Measurements from ENCODE around the gene INAFM1. TPM values are rescaled to one million over a fixed set of nuclear protein-coding genes. Genes with fewer than 3 reads are reported as not detected.
"Not testable (repeated sequence)": the region's sequence is repeated elsewhere in the genome, so short reads cannot be mapped to it uniquely, and the experiment has no call there.

Gene INAFM1
- total and polyA plus RNA-seq, 2 donors from 2014 or later = 17.0 to 28.4 TPM

DNA sequence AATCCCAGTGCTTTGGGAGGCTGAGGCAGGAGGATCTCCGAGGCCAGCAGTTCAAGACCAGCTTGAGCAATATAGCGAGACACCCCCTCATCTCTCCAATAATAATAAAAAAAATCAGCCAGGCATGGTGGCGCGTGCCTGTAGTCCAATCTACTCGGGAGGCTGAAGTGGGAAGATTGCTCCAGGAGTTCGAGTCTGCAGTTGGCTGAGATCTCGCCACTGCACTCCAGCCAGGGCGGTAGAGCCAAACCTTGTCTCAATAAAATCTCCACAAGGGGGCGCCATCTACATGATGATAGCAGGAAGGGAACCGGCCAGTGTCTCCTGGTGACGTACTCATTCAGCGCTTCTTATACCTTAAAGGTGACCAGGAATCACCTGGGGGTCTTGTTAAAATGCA lies 21.4 kb downstream of the INAFM1 start:
- no peak overlapping the region for H3K9ac ChIP-seq (ENCODE audit: low read length in 3 of 3)
- H3K9me3 ChIP-seq (ENCODE audit: control insufficient read depth in 2 of 3, insufficient read depth in 1 of 3, low read length in 3 of 3) = no peaks in the 10 kb centered on the region
- FAIRE-seq = no peak
- H3K27ac ChIP-seq (ENCODE audit: low read depth in 2 of 2, low read length in 2 of 2) = no peak overlapping the region
- intact Hi-C loops (cut with DNase I) = loop anchor here (10.0 kb wide), 2 partner anchors 119 to 399 kb away; partner anchors contain the start of gene MEIS3
- TF ChIP-seq, protein P1, sequence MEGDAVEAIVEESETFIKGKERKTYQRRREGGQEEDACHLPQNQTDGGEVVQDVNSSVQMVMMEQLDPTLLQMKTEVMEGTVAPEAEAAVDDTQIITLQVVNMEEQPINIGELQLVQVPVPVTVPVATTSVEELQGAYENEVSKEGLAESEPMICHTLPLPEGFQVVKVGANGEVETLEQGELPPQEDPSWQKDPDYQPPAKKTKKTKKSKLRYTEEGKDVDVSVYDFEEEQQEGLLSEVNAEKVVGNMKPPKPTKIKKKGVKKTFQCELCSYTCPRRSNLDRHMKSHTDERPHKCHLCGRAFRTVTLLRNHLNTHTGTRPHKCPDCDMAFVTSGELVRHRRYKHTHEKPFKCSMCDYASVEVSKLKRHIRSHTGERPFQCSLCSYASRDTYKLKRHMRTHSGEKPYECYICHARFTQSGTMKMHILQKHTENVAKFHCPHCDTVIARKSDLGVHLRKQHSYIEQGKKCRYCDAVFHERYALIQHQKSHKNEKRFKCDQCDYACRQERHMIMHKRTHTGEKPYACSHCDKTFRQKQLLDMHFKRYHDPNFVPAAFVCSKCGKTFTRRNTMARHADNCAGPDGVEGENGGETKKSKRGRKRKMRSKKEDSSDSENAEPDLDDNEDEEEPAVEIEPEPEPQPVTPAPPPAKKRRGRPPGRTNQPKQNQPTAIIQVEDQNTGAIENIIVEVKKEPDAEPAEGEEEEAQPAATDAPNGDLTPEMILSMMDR (IDR thresholded peaks at IDR 0.05; ENCODE audit: borderline replicate concordance, extremely low read depth, insufficient read depth) = peak; percentile 76
- H3K4me3 ChIP-seq (ENCODE audit: low read length in 3 of 3) = no peak overlapping the region
- no peaks in the 10 kb centered on the region for H3K27me3 ChIP-seq (ENCODE audit: control insufficient read depth, insufficient read depth, low read length)
- no peaks in the 10 kb centered on the region for H3K36me3 ChIP-seq (ENCODE audit: control insufficient read depth in 2 of 3, insufficient read depth in 3 of 3, low read length in 3 of 3)
- peak in 4 of 5 donors; percentile 69 to 90 (median 78) for DNase-seq
- H3K4me1 ChIP-seq (ENCODE audit: control insufficient read depth in 2 of 3, insufficient read depth in 2 of 3, low read depth in 1 of 3, low read length in 3 of 3) = no peaks in the 10 kb centered on the region

DNA sequence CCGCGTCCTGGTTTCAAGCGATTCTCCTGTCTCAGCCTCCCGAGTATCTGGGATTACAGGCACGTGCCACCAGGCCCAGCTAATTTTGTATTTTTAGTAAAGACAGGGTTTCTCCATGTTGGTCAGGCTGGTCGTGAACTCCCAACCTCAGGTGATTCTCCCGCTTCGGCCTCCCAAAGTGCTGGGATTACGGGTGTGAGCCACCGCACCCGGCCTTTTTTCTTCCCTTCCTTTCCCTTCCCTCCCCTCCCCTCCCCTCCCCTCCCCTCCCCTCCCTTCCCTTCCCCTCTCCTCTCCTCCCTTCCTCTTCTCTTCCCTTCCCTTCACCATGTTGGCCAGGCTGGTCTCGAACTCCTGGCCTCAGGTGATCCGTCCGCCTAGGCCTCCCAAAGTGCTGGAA lies 26.2 kb downstream of the INAFM1 start:
- intact Hi-C loops (cut with DNase I); H3K4me3 ChIP-seq (ENCODE audit: low read length in 3 of 3); H3K9ac ChIP-seq (ENCODE audit: low read length in 3 of 3); H3K27ac ChIP-seq (ENCODE audit: low read depth in 2 of 2, low read length in 2 of 2); FAIRE-seq; H3K4me1 ChIP-seq (ENCODE audit: control insufficient read depth in 2 of 3, insufficient read depth in 2 of 3, low read depth in 1 of 3, low read length in 3 of 3); H3K36me3 ChIP-seq (ENCODE audit: control insufficient read depth in 2 of 3, insufficient read depth in 3 of 3, low read length in 3 of 3); H3K9me3 ChIP-seq (ENCODE audit: control insufficient read depth in 2 of 3, insufficient read depth in 1 of 3, low read length in 3 of 3); H3K27me3 ChIP-seq (ENCODE audit: control insufficient read depth, insufficient read depth, low read length); DNase-seq: not testable (repeated sequence)

DNA sequence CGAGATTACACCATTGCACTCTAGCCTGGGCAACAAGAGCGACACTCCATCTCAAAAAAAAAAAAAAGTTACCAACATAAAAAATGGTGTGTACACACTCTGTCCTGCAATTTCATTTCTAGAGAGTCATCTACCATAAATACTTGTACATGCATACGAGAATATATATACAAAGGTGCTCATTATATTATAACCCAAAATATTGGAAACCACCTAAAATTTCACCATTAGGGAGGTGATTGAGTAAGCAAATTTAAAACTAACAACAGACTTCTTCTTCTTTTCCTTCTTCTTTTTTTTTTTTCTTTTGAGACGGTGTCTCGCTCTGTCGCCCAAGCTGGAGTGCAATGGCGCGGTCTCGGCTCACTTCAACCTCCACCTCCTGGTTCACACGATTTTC lies 27.6 kb downstream of the INAFM1 start:
- intact Hi-C loops (cut with DNase I) = no loop called here
- Histone ChIP-seq H3K27me3 (ENCODE audit: control insufficient read depth, insufficient read depth, low read length) (no peaks in the 10 kb centered on the region), H3K4me3 (ENCODE audit: low read length in 3 of 3) (no peak overlapping the region), H3K9me3 (ENCODE audit: control insufficient read depth in 2 of 3, insufficient read depth in 1 of 3, low read length in 3 of 3) (no peaks in the 10 kb centered on the region), H3K27ac (ENCODE audit: low read depth in 2 of 2, low read length in 2 of 2) (no peak overlapping the region), H3K9ac (ENCODE audit: low read length in 3 of 3) (no peak overlapping the region), H3K4me1 (ENCODE audit: control insufficient read depth in 2 of 3, insufficient read depth in 2 of 3, low read depth in 1 of 3, low read length in 3 of 3) (no peaks in the 10 kb centered on the region), H3K36me3 (ENCODE audit: control insufficient read depth in 2 of 3, insufficient read depth in 3 of 3, low read length in 3 of 3) (no peaks in the 10 kb centered on the region)
- FAIRE-seq = no peak
- TF ChIP-seq, protein P1 (IDR thresholded peaks at IDR 0.05; ENCODE audit: borderline replicate concordance, extremely low read depth, insufficient read depth) = no peak
- no peak for DNase-seq

DNA sequence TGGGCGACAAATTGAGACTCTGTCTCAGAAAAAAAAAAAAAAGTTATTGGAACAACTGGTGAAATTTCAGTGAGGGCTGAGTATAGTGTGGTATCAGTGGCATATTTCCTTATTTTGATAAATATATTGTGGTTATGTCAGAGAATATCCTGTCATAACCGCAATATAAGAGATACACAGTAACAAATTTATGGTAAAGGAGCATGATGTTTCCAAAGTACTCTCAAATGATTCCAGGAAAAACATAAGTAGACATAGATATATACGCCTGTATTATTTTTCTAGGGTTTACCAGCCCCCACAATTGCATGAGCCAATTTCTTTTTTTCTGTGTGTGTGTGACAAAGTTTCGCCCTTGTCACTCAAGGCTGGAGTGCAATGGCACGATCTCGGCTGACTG lies 29.3 kb downstream of the INAFM1 start:
- Histone ChIP-seq H3K4me1 (ENCODE audit: control insufficient read depth in 2 of 3, insufficient read depth in 2 of 3, low read depth in 1 of 3, low read length in 3 of 3) (no peaks in the 10 kb centered on the region), H3K36me3 (ENCODE audit: control insufficient read depth in 2 of 3, insufficient read depth in 3 of 3, low read length in 3 of 3) (no peaks in the 10 kb centered on the region)

More for the DNA sequence above, 29.3 kb downstream of the INAFM1 start:
- Histone ChIP-seq H3K4me3 (ENCODE audit: low read length in 3 of 3) (no peak overlapping the region), H3K27me3 (ENCODE audit: control insufficient read depth, insufficient read depth, low read length) (no peaks in the 10 kb centered on the region), H3K27ac (ENCODE audit: low read depth in 2 of 2, low read length in 2 of 2) (no peak overlapping the region), H3K9ac (ENCODE audit: low read length in 3 of 3) (no peak overlapping the region), H3K9me3 (ENCODE audit: control insufficient read depth in 2 of 3, insufficient read depth in 1 of 3, low read length in 3 of 3) (no peaks in the 10 kb centered on the region)
- no peak for DNase-seq
- TF ChIP-seq, protein P1 (IDR thresholded peaks at IDR 0.05; ENCODE audit: borderline replicate concordance, extremely low read depth, insufficient read depth) = no peak
- no peak for FAIRE-seq
- intact Hi-C loops (cut with DNase I) = no loop called here

Measured in kidney (tissue), 14 donors.